ENCODE measurements around the gene CNNM1. TPM values are rescaled to one million over a fixed set of nuclear protein-coding genes. Genes with fewer than 3 reads are reported as not detected.

CNNM1 gene
- total and polyA plus RNA-seq, 9 of the 15 experiments (the other 6 are each of a cell fraction or from before 2014, with no cell fraction given) = not detected

GRCh38 chr10:99430451-99431189 is 101.5 kb downstream of the CNNM1 start, which contains the start of gene GOT1 (continued):
- TF ChIP-seq, protein P1, sequence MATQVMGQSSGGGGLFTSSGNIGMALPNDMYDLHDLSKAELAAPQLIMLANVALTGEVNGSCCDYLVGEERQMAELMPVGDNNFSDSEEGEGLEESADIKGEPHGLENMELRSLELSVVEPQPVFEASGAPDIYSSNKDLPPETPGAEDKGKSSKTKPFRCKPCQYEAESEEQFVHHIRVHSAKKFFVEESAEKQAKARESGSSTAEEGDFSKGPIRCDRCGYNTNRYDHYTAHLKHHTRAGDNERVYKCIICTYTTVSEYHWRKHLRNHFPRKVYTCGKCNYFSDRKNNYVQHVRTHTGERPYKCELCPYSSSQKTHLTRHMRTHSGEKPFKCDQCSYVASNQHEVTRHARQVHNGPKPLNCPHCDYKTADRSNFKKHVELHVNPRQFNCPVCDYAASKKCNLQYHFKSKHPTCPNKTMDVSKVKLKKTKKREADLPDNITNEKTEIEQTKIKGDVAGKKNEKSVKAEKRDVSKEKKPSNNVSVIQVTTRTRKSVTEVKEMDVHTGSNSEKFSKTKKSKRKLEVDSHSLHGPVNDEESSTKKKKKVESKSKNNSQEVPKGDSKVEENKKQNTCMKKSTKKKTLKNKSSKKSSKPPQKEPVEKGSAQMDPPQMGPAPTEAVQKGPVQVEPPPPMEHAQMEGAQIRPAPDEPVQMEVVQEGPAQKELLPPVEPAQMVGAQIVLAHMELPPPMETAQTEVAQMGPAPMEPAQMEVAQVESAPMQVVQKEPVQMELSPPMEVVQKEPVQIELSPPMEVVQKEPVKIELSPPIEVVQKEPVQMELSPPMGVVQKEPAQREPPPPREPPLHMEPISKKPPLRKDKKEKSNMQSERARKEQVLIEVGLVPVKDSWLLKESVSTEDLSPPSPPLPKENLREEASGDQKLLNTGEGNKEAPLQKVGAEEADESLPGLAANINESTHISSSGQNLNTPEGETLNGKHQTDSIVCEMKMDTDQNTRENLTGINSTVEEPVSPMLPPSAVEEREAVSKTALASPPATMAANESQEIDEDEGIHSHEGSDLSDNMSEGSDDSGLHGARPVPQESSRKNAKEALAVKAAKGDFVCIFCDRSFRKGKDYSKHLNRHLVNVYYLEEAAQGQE (IDR thresholded peaks at IDR 0.05; ENCODE audit: borderline replicate concordance) = 0 out of 2 replicates have a peak, but pooled peaks have one; percentile 9
- TF ChIP-seq, protein P1 (CRISPR knock-in tag; IDR thresholded peaks at IDR 0.05; ENCODE audit: low read depth) = no peak
- TF ChIP-seq, protein P2, sequence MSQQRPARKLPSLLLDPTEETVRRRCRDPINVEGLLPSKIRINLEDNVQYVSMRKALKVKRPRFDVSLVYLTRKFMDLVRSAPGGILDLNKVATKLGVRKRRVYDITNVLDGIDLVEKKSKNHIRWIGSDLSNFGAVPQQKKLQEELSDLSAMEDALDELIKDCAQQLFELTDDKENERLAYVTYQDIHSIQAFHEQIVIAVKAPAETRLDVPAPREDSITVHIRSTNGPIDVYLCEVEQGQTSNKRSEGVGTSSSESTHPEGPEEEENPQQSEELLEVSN (IDR thresholded peaks at IDR 0.05; ENCODE audit: borderline replicate concordance in 1 of 2, extremely low read depth in 1 of 2, insufficient read depth in 1 of 2, insufficient read length in 1 of 2, low read depth in 1 of 2, low read length in 1 of 2, poor library complexity in 1 of 2, severe bottlenecking in 1 of 2) = peak; percentile 49 to 56
- TF ChIP-seq RBFOX2 (IDR thresholded peaks at IDR 0.05; ENCODE audit: low read depth, low read length) = peak; percentile 99
- TF ChIP-seq ZNF212 (CRISPR knock-in tag; IDR thresholded peaks at IDR 0.05) = no peak
- no peak for TF ChIP-seq ID3 (CRISPR knock-in tag; IDR thresholded peaks at IDR 0.05)
- TF ChIP-seq ID3 (tag; IDR thresholded peaks at IDR 0.05) = 0 out of 2 replicates have a peak, but pooled peaks have one; percentile 6
- no peak for TF ChIP-seq ZNF408 (CRISPR knock-in tag; IDR thresholded peaks at IDR 0.05; ENCODE audit: low read depth)
- TF ChIP-seq POLR2AphosphoS5 (IDR thresholded peaks at IDR 0.05; ENCODE audit: control insufficient read depth, insufficient read depth, low read depth, low read length) = peak; percentile 68
- peak; percentile 44 for TF ChIP-seq HNRNPLL (IDR thresholded peaks at IDR 0.05; ENCODE audit: low read depth, low read length, poor library complexity, severe bottlenecking)
- peak; percentile 87 for TF ChIP-seq C11orf30 (IDR thresholded peaks at IDR 0.05; ENCODE audit: low read depth)
- TF ChIP-seq POLR2B (IDR thresholded peaks at IDR 0.05; ENCODE audit: low read depth, partially characterized antibody) = peak; percentile 85
- peak in 1 of 2 experiments; percentile 59; a peak in 1 of 4 replicates for TF ChIP-seq TRIM24 (IDR thresholded peaks at IDR 0.05)
- TF ChIP-seq TAF9B (IDR thresholded peaks at IDR 0.05; ENCODE audit: partially characterized antibody) = peak; percentile 76
- TF ChIP-seq, protein P3, sequence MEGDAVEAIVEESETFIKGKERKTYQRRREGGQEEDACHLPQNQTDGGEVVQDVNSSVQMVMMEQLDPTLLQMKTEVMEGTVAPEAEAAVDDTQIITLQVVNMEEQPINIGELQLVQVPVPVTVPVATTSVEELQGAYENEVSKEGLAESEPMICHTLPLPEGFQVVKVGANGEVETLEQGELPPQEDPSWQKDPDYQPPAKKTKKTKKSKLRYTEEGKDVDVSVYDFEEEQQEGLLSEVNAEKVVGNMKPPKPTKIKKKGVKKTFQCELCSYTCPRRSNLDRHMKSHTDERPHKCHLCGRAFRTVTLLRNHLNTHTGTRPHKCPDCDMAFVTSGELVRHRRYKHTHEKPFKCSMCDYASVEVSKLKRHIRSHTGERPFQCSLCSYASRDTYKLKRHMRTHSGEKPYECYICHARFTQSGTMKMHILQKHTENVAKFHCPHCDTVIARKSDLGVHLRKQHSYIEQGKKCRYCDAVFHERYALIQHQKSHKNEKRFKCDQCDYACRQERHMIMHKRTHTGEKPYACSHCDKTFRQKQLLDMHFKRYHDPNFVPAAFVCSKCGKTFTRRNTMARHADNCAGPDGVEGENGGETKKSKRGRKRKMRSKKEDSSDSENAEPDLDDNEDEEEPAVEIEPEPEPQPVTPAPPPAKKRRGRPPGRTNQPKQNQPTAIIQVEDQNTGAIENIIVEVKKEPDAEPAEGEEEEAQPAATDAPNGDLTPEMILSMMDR (IDR thresholded peaks at IDR 0.05 in 2 of 3, conservative IDR thresholded peaks at IDR 0.05 in 1 of 3; ENCODE audit: insufficient read depth in 2 of 3, low read depth in 1 of 3, low read length in 3 of 3) = no peak
